Effector memory CD8-positive, alpha-beta T cell (primary cell): ENCODE measurements around the gene DTNB.
"Not testable (repeated sequence)": the region's sequence is repeated elsewhere in the genome, so short reads cannot be mapped to it uniquely, and the experiment has no call there.

Experiments used
- ATAC-seq: fragments of 150-1000 bp; cut with Tn5 transposase; replicated peaks from 2 replicates; pipeline ENCODE4 v1.10.0; 2021; ENCODE audit warnings: mild to moderate bottlenecking, moderate library complexity
- DNase-seq, 3 experiments: peaks; one replicate each; pipeline ENCODE4 v3.0.0; 2021
- H3K27ac Mint-ChIP-seq, 2 donors: one replicate each; pipeline ENCODE4 v1.8.0; 2022; ENCODE audit warnings: mild to moderate bottlenecking in 2 of 2, mixed read lengths in 2 of 2, moderate library complexity in 2 of 2
- H3K27me3 Mint-ChIP-seq, 2 donors: one replicate each; pipeline ENCODE4 v1.8.0; 2022; ENCODE audit warnings: mixed read lengths in 2 of 2
- H3K36me3 Mint-ChIP-seq: one replicate; pipeline ENCODE4 v1.8.0; 2022; ENCODE audit warnings: mild to moderate bottlenecking, moderate library complexity, mixed read lengths; ENCODE audit not compliant: insufficient read depth
- H3K4me1 Mint-ChIP-seq, 2 donors: one replicate each; pipeline ENCODE4 v1.8.0; 2022; ENCODE audit warnings: low read depth in 2 of 2, mixed read lengths in 2 of 2
- H3K4me3 Mint-ChIP-seq, 2 donors: one replicate each; pipeline ENCODE4 v1.8.0; 2022; ENCODE audit warnings: mild to moderate bottlenecking in 2 of 2, mixed read lengths in 2 of 2, moderate library complexity in 2 of 2
- H3K9me3 Mint-ChIP-seq, 2 donors: one replicate each; pipeline ENCODE4 v1.8.0; 2022; ENCODE audit warnings: mixed read lengths in 2 of 2

The DTNB gene

GRCh38 chr2:25409044-25409443 is 264.3 kb downstream of the DTNB start:
- Mint-ChIP-seq H3K36me3 (peaks cover 2% of the 10 kb centered on the region), H3K4me3 (no peak overlapping the region), H3K4me1 (peaks cover 3 to 5% of the 10 kb centered on the region in 2 donors), H3K27me3 (no peaks in the 10 kb centered on the region), H3K9me3 (no peaks in the 10 kb centered on the region), H3K27ac (no peak overlapping the region)
- ATAC-seq (no peak), DNase-seq (no peak)

- Mint-ChIP-seq H3K9me3 (no peaks in the 10 kb centered on the region), H3K4me1 (peaks cover 18 to 19% of the 10 kb centered on the region in 2 donors), H3K4me3 (no peak overlapping the region), H3K36me3 (peaks cover 2% of the 10 kb centered on the region), H3K27me3 (no peaks in the 10 kb centered on the region), H3K27ac (peak overlapping the region in 1 of 2 donors; percentile 68)
- DNase-seq (no peak), ATAC-seq (no peak)
These were observed 267.6 kb downstream of the DTNB start for GRCh38 chr2:25405611-25406295.

GRCh38 chr2:25403120-25403760 is 270.1 kb downstream of the DTNB start:
- H3K36me3 Mint-ChIP-seq, H3K27me3 Mint-ChIP-seq, H3K9me3 Mint-ChIP-seq, DNase-seq: not testable (repeated sequence)
- peak; percentile 87 for ATAC-seq
- H3K4me3 Mint-ChIP-seq, result peak overlapping the region in 1 of 2 donors; percentile 37
- peaks cover 18 to 19% of the 10 kb centered on the region in 2 donors for H3K4me1 Mint-ChIP-seq
- peak overlapping the region in 1 of 2 donors; percentile 62 for H3K27ac Mint-ChIP-seq

- no peak overlapping the region for H3K4me3 Mint-ChIP-seq
These were observed 270.9 kb downstream of the DTNB start for GRCh38 chr2:25402477-25402876.

GRCh38 chr2:25401307-25402026 is 271.9 kb downstream of the DTNB start:
- H3K27ac Mint-ChIP-seq, result no peak overlapping the region
- no peaks in the 10 kb centered on the region for H3K9me3 Mint-ChIP-seq
- no peak overlapping the region for H3K4me3 Mint-ChIP-seq
- ATAC-seq (no peak), DNase-seq (no peak)
- no peaks in the 10 kb centered on the region for H3K27me3 Mint-ChIP-seq
- peaks cover 3% of the 10 kb centered on the region for H3K36me3 Mint-ChIP-seq
- H3K4me1 Mint-ChIP-seq, result peaks cover 18 to 19% of the 10 kb centered on the region in 2 donors

More at GRCh38 chr2:25402477-25402876, 270.9 kb downstream of the DTNB start:
- Mint-ChIP-seq H3K9me3 (no peaks in the 10 kb centered on the region), H3K27me3 (no peaks in the 10 kb centered on the region), H3K36me3 (peaks cover 3% of the 10 kb centered on the region), H3K27ac (peak overlapping the region in 1 of 2 donors; percentile 20), H3K4me1 (peaks cover 18 to 19% of the 10 kb centered on the region in 2 donors)
- no peak for DNase-seq
- ATAC-seq, result no peak

GRCh38 chr2:25400576-25401216 is 272.7 kb downstream of the DTNB start:
- H3K4me1 Mint-ChIP-seq, result peaks cover 17 to 18% of the 10 kb centered on the region in 2 donors
- no peak overlapping the region for H3K4me3 Mint-ChIP-seq
- H3K27ac Mint-ChIP-seq, result no peak overlapping the region
- no peaks in the 10 kb centered on the region for H3K27me3 Mint-ChIP-seq
- ATAC-seq (no peak), DNase-seq (no peak)
- H3K36me3 Mint-ChIP-seq, result peaks cover 3% of the 10 kb centered on the region
- no peaks in the 10 kb centered on the region for H3K9me3 Mint-ChIP-seq

GRCh38 chr2:25400169-25400568 is 273.2 kb downstream of the DTNB start:
- Mint-ChIP-seq H3K36me3 (peaks cover 3% of the 10 kb centered on the region), H3K4me3 (no peak overlapping the region), H3K27ac (no peak overlapping the region), H3K9me3 (no peaks in the 10 kb centered on the region), H3K27me3 (no peaks in the 10 kb centered on the region), H3K4me1 (peaks cover 16 to 18% of the 10 kb centered on the region in 2 donors)
- ATAC-seq, result no peak
- no peak for DNase-seq

GRCh38 chr2:25398534-25398933 is 274.8 kb downstream of the DTNB start:
- no peak for DNase-seq
- Mint-ChIP-seq H3K9me3 (no peaks in the 10 kb centered on the region), H3K4me1 (peaks cover 8 to 10% of the 10 kb centered on the region in 2 donors), H3K4me3 (no peak overlapping the region), H3K36me3 (peaks cover 3% of the 10 kb centered on the region), H3K27me3 (no peaks in the 10 kb centered on the region), H3K27ac (peak overlapping the region in 1 of 2 donors; percentile 64)
- ATAC-seq, result no peak

- peaks cover 3% of the 10 kb centered on the region for H3K36me3 Mint-ChIP-seq
- H3K27ac Mint-ChIP-seq, result no peak overlapping the region
- no peak for DNase-seq
- no peaks in the 10 kb centered on the region for H3K27me3 Mint-ChIP-seq
- no peak overlapping the region for H3K4me3 Mint-ChIP-seq
- peaks cover 4% of the 10 kb centered on the region in 2 donors for H3K4me1 Mint-ChIP-seq
- H3K9me3 Mint-ChIP-seq, result no peaks in the 10 kb centered on the region
- ATAC-seq, result no peak
These were observed 275.6 kb downstream of the DTNB start for GRCh38 chr2:25397777-25398176.

- Mint-ChIP-seq H3K36me3 (peaks cover 6% of the 10 kb centered on the region), H3K4me1 (peaks cover 3 to 6% of the 10 kb centered on the region in 2 donors), H3K27me3 (no peaks in the 10 kb centered on the region), H3K27ac (no peak overlapping the region), H3K4me3 (no peak overlapping the region), H3K9me3 (no peaks in the 10 kb centered on the region)
- DNase-seq (no peak), ATAC-seq (no peak)
These were observed 284.2 kb downstream of the DTNB start for GRCh38 chr2:25389161-25389560.

GRCh38 chr2:25388491-25388890 is 284.9 kb downstream of the DTNB start:
- no peak for DNase-seq
- peaks cover 3 to 6% of the 10 kb centered on the region in 2 donors for H3K4me1 Mint-ChIP-seq
- H3K9me3 Mint-ChIP-seq, result no peaks in the 10 kb centered on the region
- H3K27me3 Mint-ChIP-seq, result no peaks in the 10 kb centered on the region
- no peak overlapping the region for H3K4me3 Mint-ChIP-seq
- H3K27ac Mint-ChIP-seq, result no peak overlapping the region
- peaks cover 6% of the 10 kb centered on the region for H3K36me3 Mint-ChIP-seq
- no peak for ATAC-seq

- no peaks in the 10 kb centered on the region for H3K9me3 Mint-ChIP-seq
- peaks cover 6% of the 10 kb centered on the region for H3K36me3 Mint-ChIP-seq
- H3K27ac Mint-ChIP-seq, result no peak overlapping the region
- no peaks in the 10 kb centered on the region for H3K27me3 Mint-ChIP-seq
- no peak for ATAC-seq
- H3K4me3 Mint-ChIP-seq, result no peak overlapping the region
- peaks cover 3 to 6% of the 10 kb centered on the region in 2 donors for H3K4me1 Mint-ChIP-seq
- no peak for DNase-seq
These were observed 285.4 kb downstream of the DTNB start for GRCh38 chr2:25387876-25388449.
